IMR-90 (cell line): ENCODE measurements around the gene FOXP4. TPM values are rescaled to one million over a fixed set of nuclear protein-coding genes. Genes with fewer than 3 reads are reported as not detected.

Source experiments
- ATAC-seq: fragments of 200-7000 bp; cut with Tn5 transposase; 2 replicates; pipeline ENCODE4 v1.9.1; 2020; ENCODE audit warnings: low read depth, mild to moderate bottlenecking, moderate library complexity
- BruUV-seq: library from RNA; stranded (reverse); fragments of 400-500 nt; replicated peaks from 2 replicates; lab custom pipeline; 2021; lab: Mats Ljungman, UMichigan
- CTCF ChIA-PET: fragments of 300-600 bp; formaldehyde crosslinking; extraction: SDS; loops from one replicate; lab custom pipeline; 2021; ENCODE audit warnings: antibody characterized with exemption; lab: Yijun Ruan, JAX
- POLR2A ChIA-PET: fragments of 300-600 bp; sonication (Branson Sonifier 250); formaldehyde crosslinking; loops from one replicate; lab custom pipeline; 2022; ENCODE audit warnings: antibody characterized with exemption; ENCODE audit not compliant: unreplicated experiment; lab: Charles Lee
- DNase-seq: peaks from one replicate; pipeline ENCODE4 v3.0.0; 2013
- H2AFZ ChIP-seq: replicated peaks from 2 replicates; pipeline ENCODE3; 2013; ENCODE audit warnings: low read length, mild to moderate bottlenecking; ENCODE audit not compliant: poor library complexity
- H2AK5ac ChIP-seq: 2 replicates; pipeline ENCODE4 v1.6.1; 2013; ENCODE audit warnings: low read depth, low read length, inconsistent platforms
- H2AK9ac ChIP-seq: replicated peaks from 2 replicates; pipeline ENCODE3; 2013; ENCODE audit warnings: mild to moderate bottlenecking, low read depth, low read length, moderate library complexity; ENCODE audit not compliant: poor library complexity
- H2BK120ac ChIP-seq: 2 replicates; pipeline ENCODE4 v1.6.1; 2013; ENCODE audit warnings: low read depth, low read length, inconsistent platforms
- H2BK15ac ChIP-seq: 3 replicates; pipeline ENCODE4 v1.6.1; 2013; ENCODE audit warnings: low read depth, low read length, inconsistent platforms
- H2BK20ac ChIP-seq: 2 replicates; pipeline ENCODE4 v1.6.1; 2013; ENCODE audit warnings: low read depth, mild to moderate bottlenecking, inconsistent platforms, low read length, moderate library complexity
- H2BK5ac ChIP-seq: 2 replicates; pipeline ENCODE4 v1.6.1; 2013; ENCODE audit warnings: mild to moderate bottlenecking, low read depth, low read length, inconsistent platforms; ENCODE audit not compliant: poor library complexity, severe bottlenecking
- H3K14ac ChIP-seq: replicated peaks from 2 replicates; pipeline ENCODE4 v1.6.1; 2013; ENCODE audit warnings: low read depth, low read length, inconsistent platforms
- H3K18ac ChIP-seq: 2 replicates; pipeline ENCODE4 v1.6.1; 2013; ENCODE audit warnings: low read depth, low read length, control low read depth
- H3K23ac ChIP-seq: 2 replicates; pipeline ENCODE4 v1.6.1; 2013; ENCODE audit warnings: low read depth, low read length, inconsistent platforms
- H3K27ac ChIP-seq: 2 replicates; pipeline ENCODE4 v1.5.1; 2013; ENCODE audit warnings: mild to moderate bottlenecking, control low read depth, low read length; ENCODE audit not compliant: insufficient read depth
- H3K27me3 ChIP-seq: 2 replicates; pipeline ENCODE4 v1.6.1; 2013; ENCODE audit warnings: low read length; ENCODE audit not compliant: control insufficient read depth, insufficient read depth
- H3K36me3 ChIP-seq: 2 replicates; pipeline ENCODE4 v1.6.1; 2013; ENCODE audit warnings: low read length, mixed read lengths; ENCODE audit not compliant: control insufficient read depth, insufficient read depth
- H3K4ac ChIP-seq: 2 replicates; pipeline ENCODE4 v1.6.1; 2013; ENCODE audit warnings: low read depth, low read length, inconsistent platforms
- H3K4me1 ChIP-seq: 2 replicates; pipeline ENCODE4 v1.6.1; 2013; ENCODE audit warnings: low read length, mixed read lengths; ENCODE audit not compliant: control insufficient read depth, insufficient read depth
- H3K4me2 ChIP-seq: 2 replicates; pipeline ENCODE4 v1.6.1; 2013; ENCODE audit warnings: low read depth, mild to moderate bottlenecking, control low read depth, low read length, moderate library complexity
- H3K4me3 ChIP-seq: 2 replicates; pipeline ENCODE4 v1.5.1; 2013; ENCODE audit warnings: low read depth, mild to moderate bottlenecking, control low read depth, low read length, moderate library complexity; ENCODE audit not compliant: insufficient read depth
- H3K56ac ChIP-seq: 2 replicates; pipeline ENCODE4 v1.6.1; 2013; ENCODE audit warnings: low read length, inconsistent platforms; ENCODE audit not compliant: insufficient read depth; ENCODE audit errors: extremely low read depth
- H3K79me1 ChIP-seq, 2 experiments: 2 replicates each; pipeline ENCODE4 v1.6.1; 2013; ENCODE audit warnings: low read length in 2 of 2, inconsistent platforms in 1 of 2, low read depth in 1 of 2
- H3K9ac ChIP-seq: 2 replicates; pipeline ENCODE4 v1.6.1; 2013; ENCODE audit warnings: low read depth, low read length, control low read depth
- H3K9me1 ChIP-seq: 2 replicates; pipeline ENCODE4 v1.6.1; 2013; ENCODE audit warnings: low read length, inconsistent platforms; ENCODE audit not compliant: insufficient read depth
- H3K9me3 ChIP-seq: 2 replicates; pipeline ENCODE4 v1.6.1; 2013; ENCODE audit warnings: low read length; ENCODE audit not compliant: control insufficient read depth, insufficient read depth
- H4K20me1 ChIP-seq: 2 replicates; pipeline ENCODE4 v1.6.1; 2013; ENCODE audit warnings: low read length, inconsistent platforms; ENCODE audit not compliant: insufficient read depth
- H4K5ac ChIP-seq: 2 replicates; pipeline ENCODE4 v1.6.1; 2013; ENCODE audit warnings: mild to moderate bottlenecking, low read depth, low read length, control low read depth
- H4K8ac ChIP-seq, 2 experiments: 2 replicates each; pipeline ENCODE4 v1.6.1; 2013; ENCODE audit warnings: low read depth in 2 of 2, low read length in 2 of 2, control low read depth in 1 of 2, inconsistent platforms in 1 of 2
- H4K91ac ChIP-seq: 2 replicates; pipeline ENCODE4 v1.6.1; 2013; ENCODE audit warnings: low read depth, low read length, inconsistent platforms; ENCODE audit not compliant: insufficient read depth
- BHLHE40 ChIP-seq: fragments of 150-350 bp; IDR thresholded peaks from 2 replicates; pipeline ENCODE4 v1.6.1; 2016; ENCODE audit warnings: mild to moderate bottlenecking, low read depth, low read length
- CEBPB ChIP-seq: IDR thresholded peaks from 2 replicates; pipeline ENCODE4 v1.6.1; 2012; ENCODE audit warnings: low read depth, low read length, improper control_type of control experiment
- CHD1 ChIP-seq: IDR thresholded peaks from 2 replicates; pipeline ENCODE4 v1.6.1; 2012; ENCODE audit warnings: low read depth, low read length, improper control_type of control experiment
- MAFK ChIP-seq: IDR thresholded peaks from 2 replicates; pipeline ENCODE4 v1.6.1; 2012; ENCODE audit warnings: low read depth, low read length, improper control_type of control experiment
- MAZ ChIP-seq: IDR thresholded peaks from 2 replicates; pipeline ENCODE4 v1.6.1; 2012; ENCODE audit warnings: low read depth, mild to moderate bottlenecking, low read length, improper control_type of control experiment, moderate library complexity, borderline replicate concordance
- MXI1 ChIP-seq: IDR thresholded peaks from 2 replicates; pipeline ENCODE4 v1.6.1; 2012; ENCODE audit warnings: low read depth, mild to moderate bottlenecking, low read length, moderate library complexity, borderline replicate concordance
- NFE2L2 ChIP-seq: fragments of 150-350 bp; IDR thresholded peaks from 2 replicates; pipeline ENCODE4 v1.6.1; 2016; ENCODE audit warnings: low read depth, mild to moderate bottlenecking, low read length
- POLR2A ChIP-seq: IDR thresholded peaks from 2 replicates; pipeline ENCODE4 v1.6.1; 2012; ENCODE audit warnings: mild to moderate bottlenecking, low read depth, low read length
- RCOR1 ChIP-seq: IDR thresholded peaks from 2 replicates; pipeline ENCODE4 v1.6.1; 2012; ENCODE audit warnings: mild to moderate bottlenecking, low read length, improper control_type of control experiment; ENCODE audit not compliant: insufficient replicate concordance
- RFX5 ChIP-seq: IDR thresholded peaks from 2 replicates; pipeline ENCODE4 v1.8.0; 2012; ENCODE audit warnings: low read depth, mild to moderate bottlenecking, low read length, moderate library complexity
- WGBS, 2 experiments: methylation state at CpG; one replicate each; pipeline versions ENCODE4 v1.1.5 to v1.1.7; 2013; ENCODE audit warnings: missing lambda C conversion rate in 2 of 2; ENCODE audit not compliant: insufficient read length in 1 of 2; ENCODE audit errors: extremely low coverage in 2 of 2; 5-methylcytosine and 5-hydroxymethylcytosine counted together
- dilution Hi-C: fragments of 300-500 bp; cut with HindIII; formaldehyde crosslinking; loops from one replicate; pipeline ENCODE4 v1.14.3; 2018; ENCODE audit warnings: low sequenced_read_pairs; ENCODE audit not compliant: unreplicated experiment
- in situ Hi-C: fragments of 300-500 bp; cut with MboI; formaldehyde crosslinking; loops from 3 replicates; pipeline ENCODE4 v1.14.3; 2019; ENCODE audit warnings: low sequenced_read_pairs, inconsistent platforms, mixed read lengths
- intact Hi-C: fragments of 100-400 bp; cut with micrococcal nuclease; formaldehyde crosslinking; loops from 2 replicates; pipeline ENCODE4 v1.10.0; 2022
- polyA plus RNA-seq, 3 experiments: library from polyadenylated mRNA; depleted of rRNA; stranded (reverse); fragments of >200 nt; gene quantifications; 2 replicates each; pipeline ENCODE4 v1.2.3, GENCODE V29; 2012; ENCODE audit warnings: low replicate concordance in 1 of 3
- total RNA-seq: library from RNA; depleted of rRNA; stranded (reverse); fragments of >200 nt; gene quantifications from 2 replicates; pipeline ENCODE4 v1.2.3, GENCODE V29; 2012
- TF ChIP-seq, protein P1 (sequence below): fragments of 150-350 bp; IDR thresholded peaks from 2 replicates; pipeline ENCODE4 v1.6.1; 2017; ENCODE audit warnings: mild to moderate bottlenecking, antibody characterized with exemption, low read length, low read depth
- TF ChIP-seq, protein P2 (sequence below): fragments of 150-350 bp; IDR thresholded peaks from 2 replicates; pipeline ENCODE4 v1.6.1; 2016; ENCODE audit warnings: low read depth, mild to moderate bottlenecking, low read length, moderate library complexity, borderline replicate concordance

Gene FOXP4
- total and polyA plus RNA-seq, 2 of the 4 experiments (the other 2 are of a cell fraction): 0.72 to 9.5 TPM

GRCh38 chr6:41502566-41502916 lies 43.6 kb upstream of the FOXP4 start:
- ChIA-PET CTCF (no interaction called here), POLR2A (no interaction called here)
- Histone ChIP-seq H3K9me3 (no peaks in the 10 kb centered on the region), H2BK15ac (peak overlapping the region; percentile 56; the same call in 1 of the 3 replicates), H3K14ac (no peak overlapping the region), H3K9ac (no peak overlapping the region), H2AK5ac (peak overlapping the region; percentile 49; the same call in 1 of the 2 replicates), H2BK120ac (no peak overlapping the region; the same call in 1 of the 2 replicates), H4K5ac (no peak overlapping the region), H3K27ac (no peak overlapping the region), H3K9me1 (no peaks in the 10 kb centered on the region), H3K4me3 (no peak overlapping the region), H3K4me1 (peaks cover 6% of the 10 kb centered on the region), H4K20me1 (0 out of 2 replicates have a peak, but pooled peaks cover 5% of the 10 kb centered on the region), H4K91ac (peak overlapping the region; percentile 46; the same call in 1 of the 2 replicates), H3K79me1 (no peaks in the 10 kb centered on the region), H3K56ac (no peak overlapping the region), H3K4ac (no peak overlapping the region), H2BK20ac (no peak overlapping the region), H2BK5ac (no peak overlapping the region), H2AFZ (peak overlapping the region; percentile 64), H3K27me3 (peaks cover 17% of the 10 kb centered on the region), H4K8ac (no peak overlapping the region), H3K36me3 (no peaks in the 10 kb centered on the region), H3K4me2 (no peak overlapping the region), H3K18ac (no peak overlapping the region), H3K23ac (no peak overlapping the region), H2AK9ac (no peak overlapping the region)
- intact Hi-C loops (no loop called here), in situ Hi-C loops (no loop called here), dilution Hi-C loops (no loop called here)
- WGBS, 2 experiments: no CpG with 5 or more reads among the region's 5 CpGs
- no peak for DNase-seq
- no peak for ATAC-seq
- no TSS peak for BruUV-seq
- TF ChIP-seq POLR2A (no peak), BHLHE40 (no peak), RCOR1 (no peak), CHD1 (no peak), NFE2L2 (no peak), MAZ (no peak), RFX5 (no peak), MAFK (no peak), MXI1 (no peak), CEBPB (no peak)
- TF ChIP-seq, protein P1, sequence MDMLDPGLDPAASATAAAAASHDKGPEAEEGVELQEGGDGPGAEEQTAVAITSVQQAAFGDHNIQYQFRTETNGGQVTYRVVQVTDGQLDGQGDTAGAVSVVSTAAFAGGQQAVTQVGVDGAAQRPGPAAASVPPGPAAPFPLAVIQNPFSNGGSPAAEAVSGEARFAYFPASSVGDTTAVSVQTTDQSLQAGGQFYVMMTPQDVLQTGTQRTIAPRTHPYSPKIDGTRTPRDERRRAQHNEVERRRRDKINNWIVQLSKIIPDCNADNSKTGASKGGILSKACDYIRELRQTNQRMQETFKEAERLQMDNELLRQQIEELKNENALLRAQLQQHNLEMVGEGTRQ: no peak
- TF ChIP-seq, protein P2, sequence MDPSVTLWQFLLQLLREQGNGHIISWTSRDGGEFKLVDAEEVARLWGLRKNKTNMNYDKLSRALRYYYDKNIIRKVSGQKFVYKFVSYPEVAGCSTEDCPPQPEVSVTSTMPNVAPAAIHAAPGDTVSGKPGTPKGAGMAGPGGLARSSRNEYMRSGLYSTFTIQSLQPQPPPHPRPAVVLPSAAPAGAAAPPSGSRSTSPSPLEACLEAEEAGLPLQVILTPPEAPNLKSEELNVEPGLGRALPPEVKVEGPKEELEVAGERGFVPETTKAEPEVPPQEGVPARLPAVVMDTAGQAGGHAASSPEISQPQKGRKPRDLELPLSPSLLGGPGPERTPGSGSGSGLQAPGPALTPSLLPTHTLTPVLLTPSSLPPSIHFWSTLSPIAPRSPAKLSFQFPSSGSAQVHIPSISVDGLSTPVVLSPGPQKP: no peak
